BLaER1 treated with 17β-estradiol and CSF1 and Interleukin-3, amounts not matched to agents 10 nM and 100 nM (cell line): ENCODE measurements around the gene ABCB6.
A peak's percentile ranks its signal among the peaks of the same experiment; 100 is the strongest.
"Not testable (repeated sequence)": the region's sequence is repeated elsewhere in the genome, so short reads cannot be mapped to it uniquely, and the experiment has no call there.

Experiments
- H3K27ac ChIP-seq, 11 experiments: shearing (Covaris generic); formaldehyde crosslinking; 2 replicates each; pipeline ENCODE4 v1.8.1; 2022
- H3K27me3 ChIP-seq, 11 experiments: shearing (Covaris generic); formaldehyde crosslinking; 2 replicates each; pipeline ENCODE4 v1.8.1; 2022
- H3K36me3 ChIP-seq, 11 experiments: shearing (Covaris generic); formaldehyde crosslinking; 2 replicates each; pipeline ENCODE4 v1.8.1; 2022
- H3K4me1 ChIP-seq, 10 experiments: shearing (Covaris generic); formaldehyde crosslinking; 2 replicates each; pipeline ENCODE4 v1.8.1; 2022
- H3K4me2 ChIP-seq, 11 experiments: shearing (Covaris generic); formaldehyde crosslinking; 2 replicates each; pipeline ENCODE4 v1.8.1; 2022
- H3K4me3 ChIP-seq, 10 experiments: shearing (Covaris generic); formaldehyde crosslinking; 2 replicates each; pipeline ENCODE4 v1.8.1; 2022
- H3K9ac ChIP-seq, 11 experiments: shearing (Covaris generic); formaldehyde crosslinking; 2 replicates each; pipeline ENCODE4 v1.8.1; 2022
- H3K9me3 ChIP-seq, 11 experiments: shearing (Covaris generic); formaldehyde crosslinking; replicated peaks in 1 of 11; 2 replicates each; pipeline ENCODE4 v1.8.1; 2022
- H4K20me1 ChIP-seq, 11 experiments: shearing (Covaris generic); formaldehyde crosslinking; 2 replicates each; pipeline ENCODE4 v1.8.1; 2022
- Cebpa-rat ChIP-seq, 11 experiments: shearing (Covaris generic); IDR thresholded peaks; 2 replicates each; pipeline ENCODE4 v1.8.1; 2022

ABCB6 gene

GRCh38 chr2:219207884-219208740 lies 10.6 kb downstream of the ABCB6 start:
- Histone ChIP-seq H3K4me3 (peak overlapping the region in 6 of 10 experiments; percentile 59 to 74 (median 64); a peak in 8 of 20 replicates), H3K27me3 (no peaks in the 10 kb centered on the region), H4K20me1 (peaks cover 0 to 28% (median 6%) of the 10 kb centered on the region in 11 experiments; a peak in 10 of 22 replicates), H3K27ac (peak overlapping the region in 4 of 11 experiments; percentile 43 to 80 (median 62); a peak in 2 of 22 replicates), H3K36me3 (peaks cover 26 to 52% (median 44%) of the 10 kb centered on the region in 11 experiments), H3K9me3 (peaks cover 0 to 5% (median 0%) of the 10 kb centered on the region in 11 experiments; a peak in 2 of 22 replicates), H3K4me2 (peak overlapping the region; percentile 86 to 97 (median 95)), H3K4me1 (peaks cover 40 to 51% (median 45%) of the 10 kb centered on the region in 10 experiments), H3K9ac (peak overlapping the region; percentile 74 to 84 (median 77); a peak in 19 of 22 replicates)
- no peak for TF ChIP-seq Cebpa-rat (IDR thresholded peaks at IDR 0.05)

GRCh38 chr2:219207134-219207883 lies 11.4 kb downstream of the ABCB6 start:
- Histone ChIP-seq H3K4me2 (peak overlapping the region; percentile 86 to 97 (median 95)), H3K27ac (peak overlapping the region in 10 of 11 experiments; percentile 18 to 80 (median 70); a peak in 12 of 22 replicates), H3K36me3 (peaks cover 21 to 44% (median 36%) of the 10 kb centered on the region in 11 experiments), H3K4me1 (peaks cover 40 to 51% (median 45%) of the 10 kb centered on the region in 10 experiments), H3K27me3 (no peaks in the 10 kb centered on the region), H3K9ac (peak overlapping the region; percentile 74 to 84 (median 77); a peak in 20 of 22 replicates), H3K9me3 (peaks cover 0 to 5% (median 0%) of the 10 kb centered on the region in 11 experiments; a peak in 2 of 22 replicates), H3K4me3 (peak overlapping the region; percentile 51 to 74 (median 62)), H4K20me1 (peaks cover 0 to 25% (median 6%) of the 10 kb centered on the region in 11 experiments; a peak in 9 of 22 replicates)
- TF ChIP-seq Cebpa-rat (IDR thresholded peaks at IDR 0.05) = no peak

GRCh38 chr2:219206328-219207133 lies 12.2 kb downstream of the ABCB6 start, which contains the start of gene ZFAND2B:
TSS of gene ZFAND2B (plus strand) at chr2:219206782. CDS start at chr2:219206988, 206 bp downstream.
- Histone ChIP-seq H3K4me3 (peak within 1 kb of the TSS; percentile 51 to 74 (median 62)), H3K9ac (peak within 1 kb of the TSS; percentile 74 to 84 (median 77)), H3K4me1 (peaks cover 40 to 51% (median 45%) of the 10 kb centered on the region in 10 experiments), H3K9me3 (peaks cover 0 to 5% (median 0%) of the 10 kb centered on the region in 11 experiments; a peak in 2 of 22 replicates), H3K36me3 (peaks cover 21 to 40% (median 32%) of the 10 kb centered on the region in 11 experiments; a peak in 21 of 22 replicates), H4K20me1 (peaks cover 0 to 25% (median 6%) of the 10 kb centered on the region in 11 experiments; a peak in 9 of 22 replicates), H3K27me3 (no peaks in the 10 kb centered on the region), H3K4me2 (peak within 1 kb of the TSS; percentile 90 to 97 (median 95)), H3K27ac (peak within 1 kb of the TSS; percentile 65 to 81 (median 76))
- TF ChIP-seq Cebpa-rat (IDR thresholded peaks at IDR 0.05) = no peak

GRCh38 chr2:219205981-219206327 lies 12.8 kb downstream of the ABCB6 start:
- Histone ChIP-seq H3K36me3 (peaks cover 21 to 34% (median 29%) of the 10 kb centered on the region in 11 experiments; a peak in 21 of 22 replicates), H3K9ac (peak overlapping the region; percentile 74 to 84 (median 77)), H3K4me3 (peak overlapping the region; percentile 51 to 74 (median 62)), H3K27me3 (no peaks in the 10 kb centered on the region), H3K9me3 (peaks cover 0 to 5% (median 0%) of the 10 kb centered on the region in 11 experiments; a peak in 2 of 22 replicates), H3K4me1 (peaks cover 40 to 48% (median 44%) of the 10 kb centered on the region in 10 experiments), H3K4me2 (peak overlapping the region; percentile 66 to 96 (median 88)), H4K20me1 (peaks cover 0 to 25% (median 6%) of the 10 kb centered on the region in 11 experiments; a peak in 8 of 22 replicates), H3K27ac (peak overlapping the region; percentile 37 to 81 (median 76))
- no peak for TF ChIP-seq Cebpa-rat (IDR thresholded peaks at IDR 0.05)

GRCh38 chr2:219205165-219205538 lies 13.6 kb downstream of the ABCB6 start:
- Histone ChIP-seq H3K36me3 (peaks cover 16 to 26% (median 21%) of the 10 kb centered on the region in 11 experiments; a peak in 21 of 22 replicates), H3K4me3 (no peak overlapping the region), H3K27me3 (no peaks in the 10 kb centered on the region), H3K4me1 (peaks cover 36 to 40% (median 39%) of the 10 kb centered on the region in 10 experiments), H3K4me2 (no peak overlapping the region), H3K9me3 (peaks cover 0 to 5% (median 0%) of the 10 kb centered on the region in 11 experiments; a peak in 2 of 22 replicates), H3K9ac (no peak overlapping the region), H3K27ac (no peak overlapping the region), H4K20me1 (peaks cover 0 to 25% (median 6%) of the 10 kb centered on the region in 11 experiments; a peak in 8 of 22 replicates)
- TF ChIP-seq Cebpa-rat (IDR thresholded peaks at IDR 0.05) = no peak

GRCh38 chr2:219204425-219205164 lies 14.2 kb downstream of the ABCB6 start:
- no peak overlapping the region for H3K27ac ChIP-seq
- H4K20me1 ChIP-seq = peaks cover 0 to 25% (median 6%) of the 10 kb centered on the region in 11 experiments; a peak in 8 of 22 replicates
- H3K9ac ChIP-seq = no peak overlapping the region
- no peaks in the 10 kb centered on the region for H3K27me3 ChIP-seq
- H3K9me3 ChIP-seq = peaks cover 0 to 5% (median 0%) of the 10 kb centered on the region in 11 experiments; a peak in 2 of 22 replicates
- TF ChIP-seq Cebpa-rat (IDR thresholded peaks at IDR 0.05) = no peak
- H3K4me3 ChIP-seq = no peak overlapping the region
- H3K36me3 ChIP-seq = peaks cover 13 to 21% (median 17%) of the 10 kb centered on the region in 11 experiments; a peak in 20 of 22 replicates
- H3K4me2 ChIP-seq = no peak overlapping the region
- H3K4me1 ChIP-seq = peaks cover 30 to 34% (median 33%) of the 10 kb centered on the region in 10 experiments

- not testable (repeated sequence) for H3K36me3 ChIP-seq, H3K4me3 ChIP-seq, H4K20me1 ChIP-seq, H3K27ac ChIP-seq, H3K4me2 ChIP-seq, H3K9me3 ChIP-seq, H3K27me3 ChIP-seq, H3K9ac ChIP-seq, H3K4me1 ChIP-seq
Measured at GRCh38 chr2:219201331-219201730, 17.4 kb downstream of the ABCB6 start.

GRCh38 chr2:219200502-219201326 lies 18.0 kb downstream of the ABCB6 start:
- not testable (repeated sequence) for H3K4me3 ChIP-seq, H3K27me3 ChIP-seq, H3K36me3 ChIP-seq, H3K27ac ChIP-seq, H3K9me3 ChIP-seq, H3K4me2 ChIP-seq, H3K4me1 ChIP-seq, H4K20me1 ChIP-seq, H3K9ac ChIP-seq
